Stimulated activated CD4-positive, alpha-beta T cell treated with anti-CD3 and anti-CD28 coated beads, Interleukin-4, amount 100 ng/mL, for 1 hour (primary cell): ENCODE data around the gene ADIG.

Experiments
- DNase-seq: peaks from one replicate; pipeline ENCODE4 v3.0.0-alpha.2; 2020

The ADIG gene

DNA sequence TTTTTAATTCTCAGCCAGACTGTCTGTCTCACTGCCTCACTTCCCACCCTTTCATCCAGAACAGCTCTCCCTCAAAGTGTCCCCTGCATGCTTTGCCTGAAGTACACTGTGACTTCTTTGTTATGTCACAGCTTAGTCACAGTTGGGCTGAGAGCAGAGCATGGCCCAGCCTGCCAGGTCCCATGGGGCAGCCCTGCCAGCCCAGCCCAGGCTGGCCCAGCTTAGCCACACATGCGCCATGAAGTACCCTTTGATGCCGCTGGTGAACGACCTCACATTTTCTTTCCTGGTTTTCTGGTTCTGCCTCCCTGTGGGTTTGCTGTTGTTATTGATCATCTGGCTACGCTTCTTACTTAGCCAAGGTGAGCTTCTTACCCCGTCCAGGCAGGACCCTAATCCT lies at the start of gene ADIG:
Gene ADIG (plus strand): TSS at position 185 of the 400 bp plus-strand sequence. CDS start 54 bp downstream, at position 239.
- no peak for DNase-seq

DNA sequence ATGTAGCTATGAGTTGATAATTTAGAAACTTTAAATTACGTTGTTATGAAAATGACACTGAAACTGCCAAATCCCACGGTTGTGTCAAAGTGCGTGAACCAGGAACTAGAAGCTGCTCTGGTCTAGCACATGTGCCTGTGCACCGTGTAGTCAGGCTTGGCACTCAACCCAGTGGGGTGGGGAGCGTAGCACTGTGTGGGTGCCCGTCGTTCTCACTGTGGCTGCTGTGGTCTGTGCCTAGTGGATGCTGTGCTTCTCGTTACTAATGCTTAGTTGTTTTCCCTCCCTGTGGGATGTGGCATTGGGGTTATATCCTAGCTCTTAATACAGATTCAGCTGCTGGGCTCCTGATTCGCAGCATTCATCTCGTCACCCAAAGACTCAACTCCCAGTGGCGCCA lies 46.2 kb upstream of the ADIG start:
- peak; percentile 2 for DNase-seq

DNA sequence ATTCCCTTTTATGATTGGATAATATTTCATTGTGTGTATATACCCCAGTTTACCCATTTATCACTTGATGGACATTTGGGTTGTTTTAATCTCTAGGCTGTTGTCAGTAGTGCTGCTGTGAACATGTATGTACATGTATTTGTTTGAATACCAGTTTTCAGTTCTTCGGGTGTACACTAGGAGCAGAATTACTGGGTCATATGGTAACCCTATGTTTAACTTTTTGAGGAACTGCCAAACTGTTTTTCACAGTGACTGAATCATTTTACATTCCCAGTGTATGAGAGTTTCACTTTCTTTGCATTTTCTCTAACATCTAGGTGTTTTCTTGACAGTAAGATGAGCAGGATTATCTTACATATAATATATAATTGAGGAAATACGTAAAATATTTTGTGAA lies 44.7 kb upstream of the ADIG start:
- DNase-seq: no peak

DNA sequence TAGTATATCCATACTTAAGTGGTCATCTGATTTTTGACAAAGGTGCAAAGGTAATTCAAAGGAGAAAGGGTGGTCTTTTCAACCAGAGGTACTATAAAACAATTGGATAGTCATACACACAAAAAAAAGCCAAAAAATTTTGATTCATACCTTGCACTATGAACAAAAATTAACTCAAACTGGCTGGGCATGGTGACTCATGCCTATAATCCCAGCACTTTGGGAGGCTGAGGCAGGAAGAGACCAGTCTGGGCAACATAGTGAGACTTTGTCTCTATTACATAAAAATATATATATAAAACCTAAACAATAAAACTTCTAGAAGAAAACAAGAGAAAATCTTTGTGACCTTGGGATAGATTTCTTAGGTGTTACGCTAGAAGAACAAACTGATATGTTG lies 43.8 kb upstream of the ADIG start:
- no peak for DNase-seq

DNA sequence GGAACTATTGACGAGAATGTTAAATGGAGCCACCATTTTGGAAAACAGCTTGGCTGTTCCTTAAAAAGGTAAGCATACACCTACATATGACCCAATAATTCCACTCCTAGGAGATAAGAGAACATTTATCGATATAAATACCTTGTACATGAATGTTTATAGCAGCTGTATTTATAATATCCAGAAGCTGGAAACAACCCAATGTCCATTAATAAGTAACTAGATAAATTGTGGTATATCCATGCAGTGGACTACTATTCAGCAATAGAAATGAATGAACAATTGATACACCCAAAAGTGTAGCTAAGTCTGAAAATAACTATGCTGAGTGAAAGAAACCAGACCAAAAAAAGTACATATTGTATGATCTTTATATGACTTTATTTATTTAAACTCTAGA lies 42.2 kb upstream of the ADIG start:
- DNase-seq: no peak

DNA sequence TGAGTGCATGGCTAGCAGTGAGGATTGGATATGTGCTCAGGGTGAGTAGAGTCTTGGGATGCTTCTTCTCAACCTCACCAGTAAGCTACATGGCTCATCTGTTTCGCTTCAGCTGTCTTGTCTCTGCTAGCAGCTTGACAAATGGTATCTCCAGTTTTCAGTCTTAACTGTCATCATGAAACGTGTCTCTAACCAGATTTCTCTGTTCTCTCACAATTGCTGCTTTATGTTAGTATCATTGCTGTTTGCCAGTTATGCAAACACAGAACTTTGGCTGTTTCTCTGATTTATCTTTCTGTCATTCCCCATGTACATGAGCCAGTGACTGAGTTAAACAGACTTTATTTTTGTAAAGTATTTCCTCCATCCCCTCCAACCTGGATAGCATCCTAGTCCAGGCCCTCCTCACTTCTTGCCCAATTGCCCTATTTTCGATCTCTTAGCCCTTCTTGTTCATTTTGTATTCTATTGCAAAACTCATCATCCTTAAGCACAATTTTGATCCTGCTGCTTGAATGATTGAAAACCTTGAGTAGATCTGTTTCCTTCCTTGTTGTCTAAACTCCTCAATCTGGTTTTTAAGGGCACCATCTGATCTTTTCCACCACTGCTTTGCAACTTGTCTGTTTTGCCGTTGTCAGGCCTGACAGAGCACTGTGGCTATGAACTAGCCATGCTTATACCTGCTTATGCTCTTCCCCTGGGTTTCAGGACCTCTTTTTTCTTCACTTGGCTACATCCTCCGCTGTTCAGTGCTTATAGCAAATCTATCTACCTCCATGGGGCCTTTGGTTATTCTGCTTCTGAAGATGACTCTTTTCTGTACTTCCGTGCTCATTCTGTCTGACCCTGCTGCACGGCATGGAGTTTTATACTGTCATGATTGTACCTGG lies 37.7 kb upstream of the ADIG start:
- DNase-seq: no peak

DNA sequence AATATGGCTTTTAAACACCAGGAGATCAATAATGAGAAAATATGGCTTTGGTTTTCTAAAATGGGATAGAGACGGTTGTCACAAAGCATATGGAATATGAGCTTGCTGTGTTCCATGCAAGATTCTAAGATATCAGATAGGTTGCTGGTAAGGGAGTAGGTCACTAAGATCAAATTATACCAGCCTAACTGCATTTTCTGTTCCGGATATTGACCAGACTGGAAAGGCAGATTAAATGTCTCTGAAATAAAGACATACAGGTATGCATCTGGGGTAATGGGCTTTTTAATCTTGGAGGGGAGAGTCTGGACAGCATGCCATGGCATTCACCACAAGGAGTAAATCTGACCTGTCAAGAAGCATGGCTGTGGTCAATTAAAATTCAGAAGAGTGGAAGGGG lies 35.2 kb upstream of the ADIG start:
- DNase-seq: no peak

DNA sequence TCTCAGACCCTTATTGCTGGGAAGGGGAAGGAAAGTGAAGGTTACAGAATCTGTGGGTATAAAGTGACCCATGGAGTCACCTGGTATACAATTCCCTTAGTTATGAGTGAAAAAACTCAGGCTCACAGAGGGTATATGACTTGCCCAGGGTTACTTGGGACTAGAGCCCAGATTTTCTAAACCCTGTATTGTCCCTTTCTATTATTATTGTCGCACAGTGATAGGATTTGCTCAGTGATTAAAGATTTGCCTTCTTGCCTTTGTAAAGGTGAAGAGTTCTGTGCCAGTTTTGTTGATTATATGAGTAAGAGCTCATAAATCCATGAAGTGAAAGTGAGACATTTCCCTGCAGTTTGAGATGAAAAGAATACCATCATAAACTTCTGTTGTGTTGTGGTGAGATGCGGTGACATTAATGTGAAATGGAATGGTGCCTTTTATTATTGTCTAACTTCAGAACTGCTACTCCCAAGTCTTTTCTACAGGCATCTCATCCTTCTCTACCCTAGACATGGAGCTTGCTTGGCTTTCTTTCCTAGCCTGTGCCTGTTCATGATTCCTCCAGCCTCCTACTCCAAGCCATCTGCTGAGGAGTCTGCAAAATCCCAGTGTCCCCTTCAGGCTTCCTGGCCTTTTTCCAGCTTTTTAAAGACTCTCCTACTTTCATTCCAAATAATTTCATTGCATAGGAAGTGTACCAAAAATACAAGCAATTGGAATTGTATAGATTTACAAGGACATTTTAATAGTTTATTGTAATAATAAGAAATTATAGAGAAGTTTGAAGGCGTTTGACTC lies 33.5 kb upstream of the ADIG start:
- no peak for DNase-seq

DNA sequence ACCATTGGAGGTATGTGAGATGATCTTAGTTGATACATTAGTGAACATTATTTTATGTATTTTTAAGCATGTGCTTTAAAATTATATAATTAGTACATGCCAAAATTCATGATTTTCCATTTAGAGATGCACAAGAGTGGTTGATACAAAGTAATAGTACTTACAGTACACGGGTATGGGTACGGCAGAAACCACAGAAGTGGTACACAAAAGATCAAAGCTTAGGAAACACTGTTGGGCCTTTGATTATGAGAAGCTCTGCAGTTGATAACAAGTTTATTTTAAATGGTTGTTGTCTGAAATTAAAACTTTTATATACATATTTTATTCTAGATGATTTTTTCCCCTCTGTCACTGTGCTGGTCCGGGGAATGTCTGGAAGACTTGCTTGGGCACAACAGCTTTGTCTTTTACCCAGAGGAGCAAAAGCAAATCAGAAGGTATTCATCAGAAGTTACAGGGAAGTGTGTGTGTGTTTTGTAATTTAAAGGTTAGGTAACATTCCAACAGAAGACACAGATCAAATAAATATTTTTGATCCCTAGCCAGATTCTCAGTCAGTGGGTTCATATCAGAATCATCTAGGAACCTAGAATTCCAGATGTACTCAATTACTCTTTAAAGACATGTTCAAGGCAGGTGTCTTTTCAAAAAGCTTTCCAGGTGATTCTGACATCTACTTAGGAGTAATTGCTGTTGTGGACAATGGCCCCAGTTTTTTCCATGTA lies 32.5 kb upstream of the ADIG start:
- no peak for DNase-seq

DNA sequence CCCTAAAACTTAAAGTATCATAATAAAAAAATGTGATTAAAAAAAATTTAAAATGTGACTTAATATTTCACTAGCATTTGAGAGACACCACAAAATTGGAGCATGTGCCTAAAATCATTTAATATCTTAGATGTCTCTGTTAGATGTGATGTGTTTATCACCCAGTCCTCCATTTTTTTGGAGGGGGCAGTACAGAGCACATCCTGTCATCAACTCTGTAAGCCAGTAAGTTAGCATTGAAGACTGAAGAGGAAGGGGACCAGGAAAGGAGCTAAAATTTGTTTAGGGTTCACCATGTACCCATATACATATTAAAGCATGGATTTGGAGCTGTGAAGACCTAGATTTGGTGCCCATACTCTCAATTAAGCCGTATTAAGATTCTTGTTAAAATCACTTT lies 30.7 kb upstream of the ADIG start:
- no peak for DNase-seq

DNA sequence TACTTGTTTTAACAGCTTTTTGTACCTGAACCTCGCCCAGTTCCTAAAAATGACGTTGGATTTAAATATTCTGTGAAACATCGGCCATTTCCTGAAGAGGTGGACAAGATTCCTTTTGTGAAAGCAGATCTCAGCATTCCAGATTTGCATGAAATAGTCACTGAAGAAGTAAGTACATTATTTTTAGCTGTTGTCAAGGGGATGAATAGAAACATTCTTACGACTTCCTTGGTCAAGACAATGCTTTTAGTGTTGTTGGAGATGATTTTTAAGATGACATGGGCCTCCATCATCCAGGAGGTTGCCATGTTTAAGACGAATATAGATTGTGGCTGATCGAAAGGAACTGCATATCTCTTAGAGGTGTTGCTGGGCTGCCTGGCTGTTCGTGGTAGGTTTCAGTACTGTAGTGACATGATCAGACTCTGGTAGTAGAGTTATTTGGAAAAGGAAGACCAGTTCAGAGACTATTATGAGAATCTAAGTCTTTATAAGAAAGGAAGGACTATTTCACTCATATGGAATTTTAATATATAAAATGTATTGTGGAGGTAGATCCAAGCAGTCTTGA lies 29.9 kb upstream of the ADIG start:
- no peak for DNase-seq

DNA sequence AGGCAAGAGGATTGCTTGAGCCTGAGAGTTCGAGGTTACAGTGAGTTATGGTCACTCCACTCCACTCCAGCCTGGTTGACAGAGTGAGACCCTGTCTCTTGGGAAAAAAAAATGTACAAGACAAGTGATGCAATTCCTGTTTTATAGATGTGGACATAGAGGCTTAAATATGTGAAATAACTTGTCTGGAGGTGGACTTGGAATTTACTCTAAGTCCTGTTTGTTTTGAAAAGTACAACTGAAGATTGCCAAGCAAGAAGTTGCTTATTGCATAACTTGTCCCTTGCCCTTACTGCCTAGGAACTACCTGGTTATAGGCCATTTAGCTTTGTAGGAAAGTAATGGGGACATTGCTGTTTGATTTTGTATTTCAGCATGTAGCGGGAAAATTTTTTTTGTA lies 26.0 kb upstream of the ADIG start:
- DNase-seq: no peak

DNA sequence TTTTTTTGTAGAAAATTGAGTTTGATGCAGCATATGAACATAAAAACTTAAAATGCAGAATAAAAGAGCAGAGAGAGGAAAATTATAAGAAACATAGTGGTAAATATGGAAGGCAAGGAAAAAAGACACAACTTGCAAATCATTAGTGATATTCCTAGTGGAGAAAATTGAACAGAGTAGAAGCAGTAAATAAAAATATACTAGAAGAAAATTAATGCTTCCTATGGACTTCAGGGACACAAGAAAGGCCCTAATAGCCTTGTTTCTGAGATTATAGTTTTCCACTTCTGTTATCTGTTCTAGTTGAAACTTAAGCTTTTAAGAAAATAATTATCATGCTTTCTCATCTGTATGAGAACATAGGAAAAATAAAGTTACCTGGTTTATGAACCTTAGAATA lies 25.6 kb upstream of the ADIG start:
- no peak for DNase-seq

DNA sequence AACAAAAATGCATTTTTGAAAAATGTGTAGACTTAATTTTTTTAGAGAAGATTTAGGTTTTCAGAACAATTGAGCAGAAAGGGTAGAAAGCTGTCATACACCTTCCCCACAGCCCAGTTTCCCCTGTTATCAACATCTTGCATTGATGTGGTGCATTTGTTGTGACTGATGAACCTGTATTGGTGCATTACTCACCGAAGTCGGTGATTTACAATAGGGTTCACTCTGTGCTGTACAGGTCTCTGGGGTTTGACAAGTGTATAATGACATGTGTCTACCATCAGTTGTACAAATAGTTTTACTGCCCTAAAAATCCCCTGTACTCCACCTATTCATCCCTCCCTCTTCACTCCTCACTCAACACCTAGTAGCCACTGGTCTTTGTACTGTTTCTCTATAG lies 23.8 kb upstream of the ADIG start:
- no peak for DNase-seq

DNA sequence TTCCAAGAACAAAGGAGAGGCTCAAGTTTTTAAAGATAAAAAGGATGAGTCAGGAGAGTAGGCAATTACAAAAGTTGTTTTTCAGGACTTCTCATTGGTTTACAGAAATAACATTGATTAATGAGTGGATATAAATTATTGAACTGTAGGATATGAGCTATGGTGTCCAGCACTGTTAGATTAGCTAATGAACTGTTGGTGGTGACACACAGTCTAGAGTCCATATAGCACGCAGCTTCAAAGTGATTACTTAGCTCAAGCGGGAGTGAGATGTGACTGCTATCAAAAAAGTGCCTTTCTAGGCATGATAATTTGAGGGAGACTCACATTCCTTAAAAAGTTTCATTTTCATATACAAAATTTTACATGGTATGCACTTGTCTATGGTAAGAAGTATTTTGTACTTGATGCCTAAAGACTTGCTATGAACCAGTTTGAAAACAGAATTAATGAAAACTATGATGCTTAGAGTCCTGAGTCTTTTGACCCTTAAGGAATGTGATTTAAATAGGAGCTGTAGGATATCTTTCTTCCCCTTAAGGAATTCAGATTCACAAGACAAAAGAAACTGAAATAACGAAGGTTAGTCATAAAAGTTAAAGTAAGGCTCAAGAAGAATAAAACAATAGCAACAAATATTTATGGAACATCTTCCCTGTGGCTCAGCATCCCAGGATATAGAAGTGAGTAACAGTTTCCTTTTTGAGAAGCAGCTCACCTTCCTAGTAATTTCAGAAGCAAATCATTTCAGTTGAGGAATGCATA lies 22.2 kb upstream of the ADIG start:
- DNase-seq: no peak

DNA sequence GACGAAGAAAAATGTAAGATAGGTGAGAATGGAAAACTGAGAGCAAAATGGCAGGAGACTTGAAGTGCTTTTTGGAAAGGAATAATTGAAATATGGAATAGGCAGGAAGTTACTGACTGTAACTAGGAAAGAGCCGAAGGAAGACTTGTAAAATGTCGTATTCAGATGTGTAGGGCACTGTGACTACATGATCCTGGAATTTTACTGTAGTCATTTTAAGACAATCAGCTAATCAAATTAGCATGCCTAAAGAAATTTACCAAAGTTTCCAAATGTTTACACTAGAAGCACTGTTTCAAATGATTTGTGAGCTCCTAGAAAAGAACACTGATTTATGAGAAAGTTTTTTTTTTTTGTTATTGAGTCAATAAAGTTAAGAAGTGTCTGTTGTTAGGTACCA lies 21.2 kb upstream of the ADIG start:
- no peak for DNase-seq

DNA sequence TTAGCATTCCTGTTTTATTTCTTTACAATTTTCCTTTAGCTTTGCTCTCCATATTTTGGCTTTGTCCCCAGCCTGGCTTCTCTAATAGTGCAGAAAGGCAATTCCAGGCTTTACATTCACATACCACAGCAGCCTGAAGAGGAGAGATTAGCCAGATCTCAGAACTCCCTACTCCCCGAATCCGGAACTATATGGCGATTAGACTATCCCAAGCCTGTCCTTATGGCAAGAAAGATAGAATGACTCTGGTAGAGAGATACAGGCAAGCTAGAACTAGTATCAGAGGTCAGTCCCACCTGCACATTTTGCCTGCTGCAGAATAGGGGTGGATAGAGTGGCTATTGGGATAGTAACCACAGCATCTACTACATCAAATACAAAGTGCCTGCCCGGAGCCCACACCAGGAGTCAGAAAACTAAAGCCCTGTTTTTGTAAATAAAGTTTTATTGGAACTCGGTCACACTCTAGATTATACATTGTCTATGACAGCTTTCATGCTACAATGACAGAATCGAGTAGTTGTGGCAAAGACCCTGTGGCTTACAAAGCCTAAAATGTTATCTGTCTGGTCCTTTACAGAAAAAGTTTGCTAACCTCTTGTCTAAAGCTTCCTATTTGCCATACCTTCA lies 17.1 kb upstream of the ADIG start:
- no peak for DNase-seq

DNA sequence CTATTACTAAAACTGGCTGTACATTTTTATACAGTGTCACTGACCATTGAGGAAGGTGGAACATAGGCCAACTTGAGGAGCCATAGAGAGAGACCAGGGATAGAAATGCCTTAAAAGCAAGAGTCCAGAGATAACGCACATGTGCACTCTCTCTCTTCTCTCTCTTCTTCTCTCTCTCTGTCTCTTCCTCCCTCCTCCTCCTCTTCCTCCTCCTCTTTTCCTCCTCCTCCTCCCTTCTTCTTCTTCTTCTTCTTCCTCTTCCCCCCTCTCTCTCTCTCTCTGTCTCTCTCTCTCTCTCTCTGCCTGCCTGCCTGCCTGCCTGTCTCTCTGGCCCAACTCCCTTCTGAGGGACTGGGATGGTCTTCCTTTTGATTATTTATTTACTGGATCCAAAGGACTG lies 16.3 kb upstream of the ADIG start:
- DNase-seq: no peak

DNA sequence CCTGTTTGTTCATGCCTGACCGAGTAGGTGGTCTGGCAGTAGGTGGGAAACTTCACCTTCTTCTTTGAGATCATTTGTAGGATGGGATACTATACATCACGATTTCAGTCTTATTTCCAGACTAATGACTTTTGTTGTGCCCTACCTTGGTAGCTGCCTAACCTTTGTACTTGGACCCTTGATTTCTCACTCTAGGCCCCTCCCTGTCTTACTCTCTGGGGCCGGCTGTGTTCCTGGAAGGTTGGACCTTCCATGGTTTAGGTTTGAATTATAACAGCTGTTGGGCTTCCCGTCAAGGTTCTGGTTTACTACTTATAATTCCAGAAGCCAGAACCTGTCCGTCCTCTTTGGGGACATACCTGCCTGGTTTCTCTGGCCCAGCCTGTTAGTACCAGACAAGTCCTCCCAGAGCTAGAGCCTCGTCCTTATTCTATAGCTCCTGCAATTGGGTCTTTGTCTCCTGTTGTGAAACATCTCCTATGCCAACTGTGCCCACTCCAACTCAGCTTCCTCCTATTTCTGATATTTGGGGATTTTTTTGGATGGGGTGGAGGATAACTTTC lies 14.9 kb upstream of the ADIG start:
- DNase-seq: no peak

DNA sequence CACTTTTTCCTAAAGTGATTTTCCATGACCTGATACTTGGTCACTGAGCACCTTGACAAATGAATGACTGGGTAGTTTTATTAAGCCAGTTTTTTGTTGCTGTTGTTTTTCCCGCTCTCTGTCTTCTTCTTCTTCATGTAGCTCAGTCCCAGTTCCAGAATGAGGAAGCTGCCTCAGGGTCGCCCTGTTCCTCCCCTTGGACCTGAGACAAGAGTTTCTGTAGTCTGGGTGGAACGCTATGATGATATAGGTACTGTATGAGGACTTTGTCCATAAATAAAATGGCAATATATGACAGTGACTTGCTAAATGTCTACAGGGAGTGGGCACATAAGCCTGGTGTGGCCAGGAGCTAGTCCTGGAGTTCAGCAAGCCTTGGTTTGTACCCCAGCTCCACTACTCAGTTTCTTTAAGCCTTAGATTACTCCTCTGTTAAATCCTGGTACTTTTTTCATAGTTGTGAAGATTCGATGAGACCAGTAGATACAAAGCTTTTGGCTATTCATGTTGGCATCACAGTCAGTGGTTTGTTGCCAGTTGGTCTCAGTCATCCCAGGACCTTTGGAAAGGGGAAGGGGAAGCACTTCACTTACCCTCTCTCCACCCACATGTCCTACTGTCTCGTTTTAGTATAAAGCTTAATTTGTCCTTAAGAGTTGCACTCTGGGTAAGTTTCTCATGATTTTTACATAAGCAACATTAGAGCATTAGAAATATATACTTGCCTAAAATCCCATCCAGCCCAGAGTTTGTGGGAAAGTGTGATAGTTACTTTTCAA lies 11.1 kb upstream of the ADIG start:
- DNase-seq: no peak

DNA sequence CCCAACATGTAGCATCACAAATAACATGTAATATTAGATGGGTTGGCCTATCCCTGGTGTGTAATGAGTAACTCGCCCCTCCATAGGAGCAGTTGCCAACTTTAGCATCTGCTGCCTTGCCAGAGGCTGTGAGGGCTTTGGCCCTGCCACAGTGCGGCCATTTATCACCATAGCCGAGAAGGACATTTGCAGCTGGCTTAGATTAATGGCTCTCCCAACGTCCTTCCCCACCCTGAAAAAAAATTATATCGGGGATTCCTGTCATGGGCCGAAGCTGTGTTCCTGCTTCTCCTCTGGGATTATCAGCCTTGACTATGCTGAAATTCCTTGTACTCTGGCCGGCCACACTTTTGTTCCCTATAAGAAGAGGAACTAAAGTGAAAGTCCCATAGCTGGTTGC lies 7.6 kb upstream of the ADIG start:
- DNase-seq: no peak
